Bronchial epithelial cell (primary cell): ENCODE measurements around the gene USP20. TPM values are rescaled to one million over a fixed set of nuclear protein-coding genes. Genes with fewer than 3 reads are reported as not detected.

Source experiments
- DNase-seq: peaks from one replicate; pipeline ENCODE4 v3.0.0-alpha.2; 2010; ENCODE audit warnings: low read depth
- FAIRE-seq: peaks from 2 replicates; lab custom pipeline; 2011; peaks lifted over from hg19 to GRCh38; lab: Jason Lieb, UNC
- H3K27me3 ChIP-seq: 2 replicates; pipeline ENCODE4 v1.5.1; 2011; ENCODE audit warnings: low read length; ENCODE audit not compliant: control insufficient read depth, insufficient read depth
- H3K36me3 ChIP-seq: 2 replicates; pipeline ENCODE4 v1.5.1; 2011; ENCODE audit warnings: low read length; ENCODE audit not compliant: control insufficient read depth, insufficient read depth
- H3K4me3 ChIP-seq: 2 replicates; pipeline ENCODE4 v1.5.1; 2011; ENCODE audit warnings: mild to moderate bottlenecking, low read depth, low read length, control low read depth
- CTCF ChIP-seq: IDR thresholded peaks from 2 replicates; pipeline ENCODE4 v1.5.1; 2011; ENCODE audit warnings: mild to moderate bottlenecking, moderate library complexity, low read length, control low read depth, inconsistent platforms; ENCODE audit not compliant: insufficient read depth, severe bottlenecking
- total RNA-seq: library from RNA; depleted of rRNA; stranded (reverse); fragments of >200 nt; gene quantifications from 2 replicates; pipeline ENCODE4 v1.2.1, GENCODE V29; 2014

The USP20 gene
- total RNA-seq, 1 donor from 2014 or later, result 5.5 TPM

- DNase-seq (no peak), FAIRE-seq (no peak)
- Histone ChIP-seq H3K27me3 (no peaks in the 10 kb centered on the region), H3K36me3 (peaks cover 28% of the 10 kb centered on the region), H3K4me3 (no peak overlapping the region)
- TF ChIP-seq CTCF, result no peak
Observed at GRCh38 chr9:129857207-129857606, 21.9 kb downstream of the USP20 start.

- peaks cover 21% of the 10 kb centered on the region for H3K36me3 ChIP-seq
- DNase-seq (no peak), FAIRE-seq (no peak)
- TF ChIP-seq CTCF, result no peak
- H3K27me3 ChIP-seq, result no peaks in the 10 kb centered on the region
- no peak overlapping the region for H3K4me3 ChIP-seq
Observed at GRCh38 chr9:129858167-129858962, 23.1 kb downstream of the USP20 start.

GRCh38 chr9:129860653-129861446, 25.6 kb downstream of the USP20 start:
- peaks cover 15% of the 10 kb centered on the region for H3K36me3 ChIP-seq
- no peak for TF ChIP-seq CTCF
- DNase-seq (no peak), FAIRE-seq (no peak)
- no peak overlapping the region for H3K4me3 ChIP-seq
- no peaks in the 10 kb centered on the region for H3K27me3 ChIP-seq

- DNase-seq, result no peak
- no peak for FAIRE-seq
- no peak overlapping the region for H3K4me3 ChIP-seq
- H3K27me3 ChIP-seq, result no peaks in the 10 kb centered on the region
- H3K36me3 ChIP-seq, result peaks cover 15% of the 10 kb centered on the region
- no peak for TF ChIP-seq CTCF
Observed at GRCh38 chr9:129861447-129861827, 26.2 kb downstream of the USP20 start.

- DNase-seq (peak; percentile 53), FAIRE-seq (no peak)
- no peaks in the 10 kb centered on the region for H3K27me3 ChIP-seq
- TF ChIP-seq CTCF, result no peak
- no peak overlapping the region for H3K4me3 ChIP-seq
- peaks cover 10% of the 10 kb centered on the region for H3K36me3 ChIP-seq
Observed at GRCh38 chr9:129863059-129863690, 27.9 kb downstream of the USP20 start.
